ENCODE measurements around the gene SNRK.

The SNRK gene

DNA sequence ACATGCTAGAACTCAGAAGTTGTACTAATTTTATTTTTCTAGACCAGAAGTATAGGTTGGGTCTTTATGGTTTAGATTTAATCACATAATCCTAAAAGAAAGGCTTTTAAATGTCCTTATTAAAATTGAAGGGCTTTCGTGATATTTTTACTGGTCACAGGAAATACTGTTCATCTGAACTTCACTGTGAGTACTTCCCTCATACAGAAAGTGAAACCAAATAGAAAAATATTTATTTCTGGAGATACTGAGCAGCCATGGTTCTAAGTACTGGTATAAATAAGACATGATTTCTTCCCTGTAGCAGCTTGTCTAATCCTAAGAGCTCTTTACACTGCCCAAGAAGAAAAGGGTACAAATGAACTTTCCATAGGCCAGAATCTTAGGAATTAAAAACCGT lies 2.0 kb downstream of the SNRK start (continued):
- TF ChIP-seq, protein P1, sequence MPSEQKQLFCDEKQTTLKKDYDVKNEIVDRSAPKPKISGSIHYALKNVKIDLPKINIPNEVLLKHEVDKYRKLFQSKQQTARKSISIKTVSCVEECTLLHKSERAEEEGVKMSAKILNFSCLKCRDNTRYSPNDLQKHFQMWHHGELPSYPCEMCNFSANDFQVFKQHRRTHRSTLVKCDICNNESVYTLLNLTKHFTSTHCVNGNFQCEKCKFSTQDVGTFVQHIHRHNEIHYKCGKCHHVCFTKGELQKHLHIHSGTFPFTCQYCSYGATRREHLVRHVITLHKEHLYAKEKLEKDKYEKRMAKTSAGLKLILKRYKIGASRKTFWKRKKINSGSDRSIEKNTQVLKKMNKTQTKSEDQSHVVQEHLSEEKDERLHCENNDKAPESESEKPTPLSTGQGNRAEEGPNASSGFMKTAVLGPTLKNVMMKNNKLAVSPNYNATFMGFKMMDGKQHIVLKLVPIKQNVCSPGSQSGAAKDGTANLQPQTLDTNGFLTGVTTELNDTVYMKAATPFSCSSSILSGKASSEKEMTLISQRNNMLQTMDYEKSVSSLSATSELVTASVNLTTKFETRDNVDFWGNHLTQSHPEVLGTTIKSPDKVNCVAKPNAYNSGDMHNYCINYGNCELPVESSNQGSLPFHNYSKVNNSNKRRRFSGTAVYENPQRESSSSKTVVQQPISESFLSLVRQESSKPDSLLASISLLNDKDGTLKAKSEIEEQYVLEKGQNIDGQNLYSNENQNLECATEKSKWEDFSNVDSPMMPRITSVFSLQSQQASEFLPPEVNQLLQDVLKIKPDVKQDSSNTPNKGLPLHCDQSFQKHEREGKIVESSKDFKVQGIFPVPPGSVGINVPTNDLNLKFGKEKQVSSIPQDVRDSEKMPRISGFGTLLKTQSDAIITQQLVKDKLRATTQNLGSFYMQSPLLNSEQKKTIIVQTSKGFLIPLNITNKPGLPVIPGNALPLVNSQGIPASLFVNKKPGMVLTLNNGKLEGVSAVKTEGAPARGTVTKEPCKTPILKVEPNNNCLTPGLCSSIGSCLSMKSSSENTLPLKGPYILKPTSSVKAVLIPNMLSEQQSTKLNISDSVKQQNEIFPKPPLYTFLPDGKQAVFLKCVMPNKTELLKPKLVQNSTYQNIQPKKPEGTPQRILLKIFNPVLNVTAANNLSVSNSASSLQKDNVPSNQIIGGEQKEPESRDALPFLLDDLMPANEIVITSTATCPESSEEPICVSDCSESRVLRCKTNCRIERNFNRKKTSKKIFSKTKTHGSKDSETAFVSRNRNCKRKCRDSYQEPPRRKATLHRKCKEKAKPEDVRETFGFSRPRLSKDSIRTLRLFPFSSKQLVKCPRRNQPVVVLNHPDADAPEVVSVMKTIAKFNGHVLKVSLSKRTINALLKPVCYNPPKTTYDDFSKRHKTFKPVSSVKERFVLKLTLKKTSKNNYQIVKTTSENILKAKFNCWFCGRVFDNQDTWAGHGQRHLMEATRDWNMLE (tag by site-specific recombination; conservative IDR thresholded peaks at IDR 0.05; ENCODE audit: low read depth) = no peak
- TF ChIP-seq ZNF548 (tag by site-specific recombination; IDR thresholded peaks at IDR 0.05) (no peak), BCL11B (tag by site-specific recombination; IDR thresholded peaks at IDR 0.05; ENCODE audit: low read depth) (no peak), FEZF1 (tag by site-specific recombination; IDR thresholded peaks at IDR 0.05) (no peak), ZNF146 (tag by site-specific recombination; IDR thresholded peaks at IDR 0.05) (no peak)
- TF ChIP-seq, protein P2, sequence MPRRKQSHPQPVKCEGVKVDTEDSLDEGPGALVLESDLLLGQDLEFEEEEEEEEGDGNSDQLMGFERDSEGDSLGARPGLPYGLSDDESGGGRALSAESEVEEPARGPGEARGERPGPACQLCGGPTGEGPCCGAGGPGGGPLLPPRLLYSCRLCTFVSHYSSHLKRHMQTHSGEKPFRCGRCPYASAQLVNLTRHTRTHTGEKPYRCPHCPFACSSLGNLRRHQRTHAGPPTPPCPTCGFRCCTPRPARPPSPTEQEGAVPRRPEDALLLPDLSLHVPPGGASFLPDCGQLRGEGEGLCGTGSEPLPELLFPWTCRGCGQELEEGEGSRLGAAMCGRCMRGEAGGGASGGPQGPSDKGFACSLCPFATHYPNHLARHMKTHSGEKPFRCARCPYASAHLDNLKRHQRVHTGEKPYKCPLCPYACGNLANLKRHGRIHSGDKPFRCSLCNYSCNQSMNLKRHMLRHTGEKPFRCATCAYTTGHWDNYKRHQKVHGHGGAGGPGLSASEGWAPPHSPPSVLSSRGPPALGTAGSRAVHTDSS (tag by site-specific recombination; IDR thresholded peaks at IDR 0.05) = no peak

DNA sequence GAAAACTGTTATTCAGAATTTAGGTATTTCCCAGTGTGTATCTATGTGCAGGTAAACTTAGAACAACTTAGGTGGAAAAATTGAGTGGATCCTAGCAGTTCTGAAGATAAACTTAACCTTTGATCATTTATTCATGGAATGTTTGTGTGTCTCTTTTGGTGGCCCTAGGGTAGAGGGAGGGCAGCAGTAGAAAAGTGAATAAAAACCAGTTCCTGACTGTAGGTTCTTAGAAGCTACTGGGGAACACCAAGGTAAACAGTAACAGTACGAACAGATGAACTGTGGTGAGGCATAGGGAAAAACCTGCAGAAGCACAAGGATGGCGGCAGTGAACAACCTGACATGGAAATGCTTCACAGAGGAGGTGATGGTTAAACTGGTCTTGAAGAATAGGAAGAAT lies 2.5 kb downstream of the SNRK start:
- peaks cover 0 to 10% of the 10 kb centered on the region in 2 experiments; a peak in 1 of 3 replicates for H3K36me3 ChIP-seq (ENCODE audit: control insufficient read depth in 2 of 2, insufficient read depth in 1 of 2, low read length in 2 of 2)
- POLR2A ChIA-PET = no interaction called here
- H3K9me3 ChIP-seq (ENCODE audit: control insufficient read depth, insufficient read depth, low read depth, low read length) = no peaks in the 10 kb centered on the region
- H3K4me3 ChIP-seq (ENCODE audit: low read depth, low read length) = no peak overlapping the region
- CTCF ChIA-PET = interaction anchor here (0.7 kb wide), 1 partner anchor 123 kb away, joined by 3 read pairs; no protein-coding TSS in a partner anchor
- peaks cover 4% of the 10 kb centered on the region; the same call in 1 of the 2 replicates for H3K4me1 ChIP-seq (ENCODE audit: control insufficient read depth, insufficient read depth, low read length)
- H3K27ac ChIP-seq (ENCODE audit: extremely low read depth, low read depth, low read length) = no peak overlapping the region
- no peak for TF ChIP-seq ZNF18 (tag by site-specific recombination; IDR thresholded peaks at IDR 0.05)

- ChIA-PET CTCF (interaction anchor here (0.7 kb wide), 1 partner anchor 123 kb away, joined by 3 read pairs; no protein-coding TSS in a partner anchor), POLR2A (no interaction called here)
- Histone ChIP-seq H3K4me3 (ENCODE audit: low read depth, low read length) (no peak overlapping the region), H3K9me3 (ENCODE audit: control insufficient read depth, insufficient read depth, low read depth, low read length) (no peaks in the 10 kb centered on the region), H3K4me1 (ENCODE audit: control insufficient read depth, insufficient read depth, low read length) (peaks cover 4% of the 10 kb centered on the region; the same call in 1 of the 2 replicates), H3K36me3 (ENCODE audit: control insufficient read depth in 2 of 2, insufficient read depth in 1 of 2, low read length in 2 of 2) (peaks cover 0 to 10% of the 10 kb centered on the region in 2 experiments; a peak in 1 of 3 replicates), H3K27ac (ENCODE audit: extremely low read depth, low read depth, low read length) (no peak overlapping the region)
- TF ChIP-seq ZNF768 (tag by site-specific recombination; IDR thresholded peaks at IDR 0.05) = no peak
Measured at GRCh38 chr3:43289401-43289800, 3.1 kb downstream of the SNRK start.

DNA sequence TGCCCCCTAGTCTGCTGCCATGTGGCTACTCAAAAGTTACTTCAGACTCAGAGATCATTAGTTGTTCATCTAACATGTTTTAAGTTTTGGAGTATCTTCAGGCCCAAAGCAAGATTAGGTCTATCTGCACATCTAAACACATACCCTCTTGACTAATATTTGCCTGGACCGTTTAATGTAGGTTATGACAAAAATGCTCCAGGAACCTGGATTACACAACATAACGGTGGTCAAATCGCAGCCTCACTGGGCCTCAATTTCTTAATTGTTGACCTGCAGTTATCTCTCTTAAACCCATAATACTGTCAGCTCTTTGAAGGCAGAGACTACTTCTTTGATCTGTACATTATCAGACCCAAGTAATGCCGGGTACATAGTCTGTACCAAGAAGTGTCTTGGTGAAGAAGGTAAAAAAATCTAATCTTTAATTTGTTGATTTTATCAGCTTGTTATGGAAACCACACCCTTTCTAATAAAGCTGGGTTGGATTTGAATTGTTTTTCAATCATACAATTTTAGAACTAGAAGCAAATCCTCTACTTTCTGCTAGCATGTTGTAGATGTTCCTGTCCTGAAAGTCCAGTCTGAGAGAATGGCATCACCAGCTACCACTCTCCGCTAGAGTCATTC lies 3.6 kb downstream of the SNRK start:
- POLR2A ChIA-PET = no interaction called here
- H3K4me3 ChIP-seq (ENCODE audit: low read depth, low read length) = no peak overlapping the region
- TF ChIP-seq ZNF571 (tag by site-specific recombination; IDR thresholded peaks at IDR 0.05) = no peak
- H3K27ac ChIP-seq (ENCODE audit: extremely low read depth, low read depth, low read length) = no peak overlapping the region
- no peaks in the 10 kb centered on the region for H3K9me3 ChIP-seq (ENCODE audit: control insufficient read depth, insufficient read depth, low read depth, low read length)
- H3K4me1 ChIP-seq (ENCODE audit: control insufficient read depth, insufficient read depth, low read length) = peaks cover 4% of the 10 kb centered on the region; the same call in 1 of the 2 replicates
- H3K36me3 ChIP-seq (ENCODE audit: control insufficient read depth in 2 of 2, insufficient read depth in 1 of 2, low read length in 2 of 2) = peaks cover 0 to 10% of the 10 kb centered on the region in 2 experiments; a peak in 1 of 3 replicates
- CTCF ChIA-PET = no interaction called here

All from HEK293 (cell line).